ENCODE data around the gene DEXI.

- TF ChIP-seq CTCF (IDR thresholded peaks at IDR 0.05; ENCODE audit: low read depth, low read length, poor library complexity, severe bottlenecking), result no peak
- no peak for TF ChIP-seq EZH2phosphoT487 (IDR thresholded peaks at IDR 0.05; ENCODE audit: borderline replicate concordance, low read length)
Observed at GRCh38 chr16:10961231-10961630, 19.0 kb upstream of the DEXI start.
